Inflammatory macrophage treated with lipopolysaccharide for 1 hour (primary cell): ENCODE data around the gene PTGR2.
A peak's percentile ranks its signal among the peaks of the same experiment; 100 is the strongest.
"Not testable (repeated sequence)": the region's sequence is repeated elsewhere in the genome, so short reads cannot be mapped to it uniquely, and the experiment has no call there.

Experiments used
- DNase-seq, 2 donors: peaks; one replicate each; pipeline ENCODE4 v3.0.0-alpha.2; 2020 to 2022

The PTGR2 gene

GRCh38 chr14:73851567-73852382 is at the start of gene PTGR2:
Gene PTGR2 (plus strand): TSS chr14:73851831. CDS start chr14:73858863, 7,032 bp downstream.
- peak; percentile 91 to 94 for DNase-seq

GRCh38 chr14:73802431-73803188 is 49.0 kb upstream of the PTGR2 start:
- no peak for DNase-seq

- DNase-seq = no peak
These were observed 47.0 kb upstream of the PTGR2 start for GRCh38 chr14:73804636-73805035.

GRCh38 chr14:73807457-73807856 is 44.2 kb upstream of the PTGR2 start:
- DNase-seq = no peak

- DNase-seq = no peak
These were observed 42.2 kb upstream of the PTGR2 start for GRCh38 chr14:73809391-73809790.

GRCh38 chr14:73810478-73811163 is 41.0 kb upstream of the PTGR2 start:
- peak; percentile 28 to 40 for DNase-seq

- no peak for DNase-seq
These were observed 40.5 kb upstream of the PTGR2 start for GRCh38 chr14:73811164-73811503.

GRCh38 chr14:73814153-73814552 is 37.5 kb upstream of the PTGR2 start:
- DNase-seq = no peak

- no peak for DNase-seq
These were observed 35.8 kb upstream of the PTGR2 start for GRCh38 chr14:73815849-73816248.

- peak; percentile 64 to 78 for DNase-seq
These were observed 35.2 kb upstream of the PTGR2 start for GRCh38 chr14:73816393-73816816.

GRCh38 chr14:73817020-73817655 is 34.5 kb upstream of the PTGR2 start:
- DNase-seq = no peak

GRCh38 chr14:73818821-73819220 is 32.8 kb upstream of the PTGR2 start:
- DNase-seq = no peak

- no peak for DNase-seq
These were observed 31.0 kb upstream of the PTGR2 start for GRCh38 chr14:73820631-73821030.

GRCh38 chr14:73823339-73823885 is 28.2 kb upstream of the PTGR2 start:
- DNase-seq = no peak

- no peak for DNase-seq
These were observed 27.5 kb upstream of the PTGR2 start for GRCh38 chr14:73824127-73824526.

- no peak for DNase-seq
These were observed 27.1 kb upstream of the PTGR2 start for GRCh38 chr14:73824536-73824935.

GRCh38 chr14:73825551-73826188 is 26.0 kb upstream of the PTGR2 start:
- peak; percentile 70 to 90 for DNase-seq

GRCh38 chr14:73827190-73827589 is 24.4 kb upstream of the PTGR2 start:
- not testable (repeated sequence) for DNase-seq

- no peak for DNase-seq
These were observed 22.6 kb upstream of the PTGR2 start for GRCh38 chr14:73829071-73829470.

GRCh38 chr14:73829526-73830431 is 21.9 kb upstream of the PTGR2 start:
- peak; percentile 89 to 91 for DNase-seq

GRCh38 chr14:73833034-73833433 is 18.6 kb upstream of the PTGR2 start:
- no peak for DNase-seq
